DND-41 (cell line): ENCODE measurements around the gene AGTR1.

Experiments
- ATAC-seq: fragments of 200-7000 bp; cut with Tn5 transposase; 3 replicates; pipeline ENCODE4 v1.9.1; 2021; ENCODE audit warnings: low read depth; ENCODE audit not compliant: insufficient read depth
- DNase-seq: peaks from one replicate; pipeline ENCODE4 v3.0.0-alpha.2; 2020
- H2AFZ ChIP-seq: 2 replicates; pipeline ENCODE4 v1.6.0; 2012; ENCODE audit warnings: low read depth, low read length
- H3K27ac ChIP-seq: 2 replicates; pipeline ENCODE4 v1.5.1; 2012; ENCODE audit warnings: low read length, inconsistent platforms
- H3K27me3 ChIP-seq: fragments of 200-600 bp; sonication (generic); 2 replicates; pipeline ENCODE4 v1.6.0; 2012; ENCODE audit warnings: low read length, mild to moderate bottlenecking, inconsistent platforms; ENCODE audit not compliant: insufficient read depth, poor library complexity
- H3K36me3 ChIP-seq: 2 replicates; pipeline ENCODE4 v1.5.1; 2012; ENCODE audit warnings: low read length, inconsistent platforms; ENCODE audit not compliant: insufficient read depth
- H3K4me1 ChIP-seq: 2 replicates; pipeline ENCODE4 v1.5.1; 2012; ENCODE audit warnings: mild to moderate bottlenecking, low read length; ENCODE audit not compliant: insufficient read depth
- H3K4me2 ChIP-seq: 2 replicates; pipeline ENCODE4 v1.6.0; 2012; ENCODE audit warnings: mild to moderate bottlenecking, moderate library complexity, low read length, inconsistent platforms; ENCODE audit not compliant: insufficient read depth
- H3K4me3 ChIP-seq, 2 experiments: fragments of 200-600 bp in 1 of 2; shearing (Covaris generic) in 1 of 2; 2 replicates each; pipeline ENCODE4 v1.5.1; 2012 to 2016; ENCODE audit warnings: inconsistent platforms in 2 of 2, low read length in 2 of 2, mild to moderate bottlenecking in 2 of 2, low read depth in 1 of 2, moderate library complexity in 1 of 2
- H3K79me2 ChIP-seq: 2 replicates; pipeline ENCODE4 v1.6.0; 2012; ENCODE audit warnings: low read length, inconsistent platforms; ENCODE audit not compliant: insufficient read depth
- H3K9ac ChIP-seq: 2 replicates; pipeline ENCODE4 v1.6.0; 2012; ENCODE audit warnings: low read depth, mild to moderate bottlenecking, inconsistent platforms, low read length, moderate library complexity
- H3K9me3 ChIP-seq: 2 replicates; pipeline ENCODE4 v1.5.1; 2012; ENCODE audit warnings: low read length, moderate library complexity, mild to moderate bottlenecking, inconsistent platforms; ENCODE audit not compliant: insufficient read depth, severe bottlenecking
- H4K20me1 ChIP-seq: 2 replicates; pipeline ENCODE4 v1.6.0; 2012; ENCODE audit warnings: low read length; ENCODE audit not compliant: insufficient read depth
- EZH2 ChIP-seq: IDR thresholded peaks from 3 replicates; pipeline ENCODE4 v1.6.1; 2012; ENCODE audit warnings: borderline replicate concordance, low read depth, mild to moderate bottlenecking, moderate library complexity, low read length, inconsistent platforms; ENCODE audit not compliant: severe bottlenecking
- TF ChIP-seq, protein P1 (sequence below): IDR thresholded peaks from 2 replicates; pipeline ENCODE4 v1.5.1; 2012; ENCODE audit warnings: borderline replicate concordance, low read length, moderate library complexity, mild to moderate bottlenecking; ENCODE audit not compliant: poor library complexity, severe bottlenecking; ENCODE audit errors: extremely low read depth

The AGTR1 gene

DNA sequence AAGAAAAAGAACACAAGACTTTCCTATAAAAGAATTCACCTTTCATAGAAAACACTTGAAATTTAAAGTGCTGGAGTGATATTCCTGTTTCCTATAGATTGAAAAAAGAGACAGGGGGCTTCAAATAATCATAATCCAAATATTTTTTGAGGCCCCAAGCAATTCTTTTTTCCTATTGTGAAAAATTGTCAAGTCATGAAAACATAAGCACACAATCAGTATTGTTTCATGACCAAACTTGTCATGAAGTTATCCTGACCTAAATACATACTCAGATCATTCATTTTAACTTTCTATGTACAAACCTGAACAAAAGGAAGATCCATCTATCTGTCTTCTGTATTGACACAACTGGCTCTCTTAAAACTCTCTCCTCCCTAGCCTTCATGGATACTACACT is 57.9 kb downstream of the AGTR1 start:
- H3K27ac ChIP-seq, result no peak overlapping the region
- no peak for DNase-seq
- H3K36me3 ChIP-seq, result no peaks in the 10 kb centered on the region
- no peaks in the 10 kb centered on the region for H3K9me3 ChIP-seq
- ATAC-seq, result no peak
- H3K4me1 ChIP-seq, result no peaks in the 10 kb centered on the region
- H3K4me3 ChIP-seq, result no peak overlapping the region
- H3K27me3 ChIP-seq, result no peaks in the 10 kb centered on the region
- H2AFZ ChIP-seq, result no peak overlapping the region
- no peak overlapping the region for H3K9ac ChIP-seq
- no peaks in the 10 kb centered on the region for H4K20me1 ChIP-seq
- no peaks in the 10 kb centered on the region for H3K79me2 ChIP-seq
- TF ChIP-seq EZH2, result no peak
- TF ChIP-seq, protein P1, sequence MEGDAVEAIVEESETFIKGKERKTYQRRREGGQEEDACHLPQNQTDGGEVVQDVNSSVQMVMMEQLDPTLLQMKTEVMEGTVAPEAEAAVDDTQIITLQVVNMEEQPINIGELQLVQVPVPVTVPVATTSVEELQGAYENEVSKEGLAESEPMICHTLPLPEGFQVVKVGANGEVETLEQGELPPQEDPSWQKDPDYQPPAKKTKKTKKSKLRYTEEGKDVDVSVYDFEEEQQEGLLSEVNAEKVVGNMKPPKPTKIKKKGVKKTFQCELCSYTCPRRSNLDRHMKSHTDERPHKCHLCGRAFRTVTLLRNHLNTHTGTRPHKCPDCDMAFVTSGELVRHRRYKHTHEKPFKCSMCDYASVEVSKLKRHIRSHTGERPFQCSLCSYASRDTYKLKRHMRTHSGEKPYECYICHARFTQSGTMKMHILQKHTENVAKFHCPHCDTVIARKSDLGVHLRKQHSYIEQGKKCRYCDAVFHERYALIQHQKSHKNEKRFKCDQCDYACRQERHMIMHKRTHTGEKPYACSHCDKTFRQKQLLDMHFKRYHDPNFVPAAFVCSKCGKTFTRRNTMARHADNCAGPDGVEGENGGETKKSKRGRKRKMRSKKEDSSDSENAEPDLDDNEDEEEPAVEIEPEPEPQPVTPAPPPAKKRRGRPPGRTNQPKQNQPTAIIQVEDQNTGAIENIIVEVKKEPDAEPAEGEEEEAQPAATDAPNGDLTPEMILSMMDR, result no peak
- H3K4me2 ChIP-seq, result no peak overlapping the region

DNA sequence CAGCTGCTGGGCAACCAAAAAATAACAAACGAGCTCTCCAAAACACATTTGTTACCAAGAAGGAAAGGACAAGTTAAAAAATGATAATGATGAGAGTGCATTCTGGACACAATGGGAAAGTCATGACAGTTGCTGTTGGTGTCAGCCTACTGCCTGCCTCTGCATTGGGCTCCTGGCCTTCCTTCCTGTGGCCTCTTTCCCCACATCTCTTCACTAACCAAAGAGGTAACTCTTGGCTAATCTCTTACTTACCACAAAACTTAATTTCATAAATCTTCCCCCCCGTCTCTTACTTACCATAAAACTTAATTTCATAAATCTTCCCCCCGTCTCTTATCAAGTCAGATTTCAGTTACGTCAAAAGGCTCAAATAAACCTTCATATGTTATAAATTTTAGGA is 58.6 kb downstream of the AGTR1 start:
- Histone ChIP-seq H3K36me3 (no peaks in the 10 kb centered on the region), H3K79me2 (no peaks in the 10 kb centered on the region), H2AFZ (no peak overlapping the region), H3K4me1 (no peaks in the 10 kb centered on the region), H3K27ac (no peak overlapping the region), H3K9ac (no peak overlapping the region), H3K4me3 (no peak overlapping the region), H4K20me1 (no peaks in the 10 kb centered on the region), H3K9me3 (no peaks in the 10 kb centered on the region), H3K27me3 (no peaks in the 10 kb centered on the region), H3K4me2 (no peak overlapping the region)
- ATAC-seq (no peak), DNase-seq (no peak)
- TF ChIP-seq, protein P1, result no peak
- no peak for TF ChIP-seq EZH2

DNA sequence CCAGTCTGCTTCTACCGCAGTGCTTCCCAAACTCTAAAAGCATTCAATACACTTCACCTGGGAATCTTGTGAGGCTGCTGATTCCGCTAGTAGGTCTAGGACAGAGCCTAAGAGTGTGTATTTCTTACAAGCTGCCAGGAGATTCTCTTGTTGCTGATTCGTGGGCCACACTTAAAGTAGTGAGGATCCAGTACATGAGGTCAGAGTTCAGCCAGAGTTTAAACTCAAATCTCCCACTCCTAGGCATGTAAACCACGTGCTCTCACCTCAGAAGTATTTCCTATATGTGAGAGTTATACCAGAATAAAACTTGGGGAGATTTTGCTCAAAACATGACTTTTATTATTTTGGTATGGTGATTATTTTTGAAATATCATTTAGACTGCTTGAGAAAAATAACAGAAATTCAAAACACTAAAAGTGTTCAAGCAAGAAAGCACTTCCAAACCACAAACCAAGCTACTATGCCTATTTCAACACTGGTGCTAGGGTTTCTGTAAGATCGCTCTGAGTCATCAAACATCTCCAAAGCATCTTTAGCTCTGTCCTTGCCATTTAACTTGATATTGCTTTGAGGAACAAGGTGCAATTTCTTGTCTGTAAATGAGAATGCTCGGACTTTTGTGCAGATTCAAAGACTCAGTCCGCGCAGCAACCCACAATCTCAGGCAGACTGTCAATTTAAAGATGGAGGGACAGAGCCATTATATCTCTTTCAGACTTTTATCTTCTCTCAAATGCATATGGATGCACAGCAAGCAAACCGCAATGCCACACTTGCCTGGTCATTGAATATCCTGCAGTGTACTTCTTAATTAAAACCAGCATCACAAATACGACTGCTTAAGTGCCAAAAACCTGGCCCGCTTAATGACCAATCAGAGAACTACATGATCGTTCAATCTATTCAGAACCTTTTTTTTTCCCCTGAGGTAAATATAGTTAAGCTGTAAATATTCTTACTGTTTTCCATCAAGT is 59.8 kb downstream of the AGTR1 start:
- H3K4me2 ChIP-seq, result no peak overlapping the region
- no peaks in the 10 kb centered on the region for H3K9me3 ChIP-seq
- no peaks in the 10 kb centered on the region for H3K79me2 ChIP-seq
- H3K4me3 ChIP-seq, result no peak overlapping the region
- H3K4me1 ChIP-seq, result no peaks in the 10 kb centered on the region
- no peak overlapping the region for H3K27ac ChIP-seq
- no peak overlapping the region for H2AFZ ChIP-seq
- H3K9ac ChIP-seq, result no peak overlapping the region
- DNase-seq (no peak), ATAC-seq (no peak)
- H3K27me3 ChIP-seq, result no peaks in the 10 kb centered on the region
- no peaks in the 10 kb centered on the region for H3K36me3 ChIP-seq
- H4K20me1 ChIP-seq, result no peaks in the 10 kb centered on the region
- no peak for TF ChIP-seq EZH2
- TF ChIP-seq, protein P1, result no peak
